ENCODE measurements around the gene EPN1. TPM values are rescaled to one million over a fixed set of nuclear protein-coding genes. Genes with fewer than 3 reads are reported as not detected.

EPN1 gene
- total and polyA plus RNA-seq, 9 of the 15 experiments (the other 6 are each of a cell fraction or from before 2014, with no cell fraction given) = 0.08 to 138 (median 12.7) TPM

- TF ChIP-seq NKRF (IDR thresholded peaks at IDR 0.05; ENCODE audit: borderline replicate concordance) (peak; percentile 30; the same call in 1 of the 2 replicates), HIVEP1 (CRISPR knock-in tag; IDR thresholded peaks at IDR 0.05) (0 out of 2 replicates have a peak, but pooled peaks have one; percentile 50), TAF7 (tag; IDR thresholded peaks at IDR 0.05) (peak; percentile 53), KLF13 (tag; IDR thresholded peaks at IDR 0.05; ENCODE audit: borderline replicate concordance, low read depth) (peak; percentile 56; the same call in 1 of the 2 replicates), FOXA1 (IDR thresholded peaks at IDR 0.05; ENCODE audit: borderline replicate concordance) (no peak), WHSC1 (IDR thresholded peaks at IDR 0.05; ENCODE audit: low read length) (no peak), EP300 (IDR thresholded peaks at IDR 0.05; ENCODE audit: low read length) (peak; percentile 53; the same call in 1 of the 2 replicates), NFRKB (IDR thresholded peaks at IDR 0.05; ENCODE audit: low read depth) (peak; percentile 45), TCF7 (IDR thresholded peaks at IDR 0.05; ENCODE audit: borderline replicate concordance) (no peak; the same call in 1 of the 2 replicates), PHF20 (IDR thresholded peaks at IDR 0.05; ENCODE audit: partially characterized antibody) (peak; percentile 88), THRA (IDR thresholded peaks at IDR 0.05) (no peak), BMI1 (IDR thresholded peaks at IDR 0.05; ENCODE audit: low read length) (peak; percentile 93), NR2C1 (IDR thresholded peaks at IDR 0.05) (peak; percentile 91), NR2C1 (tag; IDR thresholded peaks at IDR 0.05) (peak; percentile 95), KLF1 (tag; IDR thresholded peaks at IDR 0.05) (peak; percentile 71), RCOR1 (IDR thresholded peaks at IDR 0.05; ENCODE audit: borderline replicate concordance in 1 of 2, low read depth in 2 of 2, low read length in 2 of 2) (peak; percentile 21 to 83; a peak in 3 of 4 replicates), CREB1 (IDR thresholded peaks at IDR 0.05) (peak; percentile 47; the same call in 1 of the 2 replicates), CREB1 (CRISPR knock-in tag; IDR thresholded peaks at IDR 0.05) (peak; percentile 85)
These were observed 21.2 kb upstream of the EPN1 start (continued) for GRCh38 chr19:55653651-55654322.
